Measurements from ENCODE around the gene AMPD1.

- no peak for TF ChIP-seq CTCF (IDR thresholded peaks at IDR 0.05)
- no peak for TF ChIP-seq ZFX (IDR thresholded peaks at IDR 0.05; ENCODE audit: borderline replicate concordance)
Measured at GRCh38 chr1:114671939-114672275, 23.4 kb downstream of the AMPD1 start.

Measured in 22Rv1 (cell line).